ENCODE measurements around the gene STAT4.

DNA sequence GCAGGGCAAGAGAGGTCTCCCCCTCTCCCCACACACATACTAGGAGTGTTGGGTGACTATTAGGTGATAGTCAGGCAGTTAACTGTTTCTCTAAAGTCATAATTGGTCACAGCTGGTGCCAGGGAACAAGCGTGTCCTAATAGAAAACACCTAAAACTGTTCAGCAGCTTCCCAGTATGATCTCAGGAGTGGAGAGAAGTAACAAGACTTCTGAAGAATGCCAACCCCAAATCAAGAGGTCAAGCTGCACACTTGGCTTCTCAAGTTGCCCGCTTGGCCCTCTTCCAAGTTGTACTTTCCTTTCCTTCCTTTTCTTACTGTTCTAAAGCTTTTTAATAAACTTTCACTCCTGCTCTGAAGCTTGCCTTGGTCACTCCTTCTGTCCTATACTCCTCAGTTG, 114.4 kb downstream of the STAT4 start:
- TF ChIP-seq, protein P1, sequence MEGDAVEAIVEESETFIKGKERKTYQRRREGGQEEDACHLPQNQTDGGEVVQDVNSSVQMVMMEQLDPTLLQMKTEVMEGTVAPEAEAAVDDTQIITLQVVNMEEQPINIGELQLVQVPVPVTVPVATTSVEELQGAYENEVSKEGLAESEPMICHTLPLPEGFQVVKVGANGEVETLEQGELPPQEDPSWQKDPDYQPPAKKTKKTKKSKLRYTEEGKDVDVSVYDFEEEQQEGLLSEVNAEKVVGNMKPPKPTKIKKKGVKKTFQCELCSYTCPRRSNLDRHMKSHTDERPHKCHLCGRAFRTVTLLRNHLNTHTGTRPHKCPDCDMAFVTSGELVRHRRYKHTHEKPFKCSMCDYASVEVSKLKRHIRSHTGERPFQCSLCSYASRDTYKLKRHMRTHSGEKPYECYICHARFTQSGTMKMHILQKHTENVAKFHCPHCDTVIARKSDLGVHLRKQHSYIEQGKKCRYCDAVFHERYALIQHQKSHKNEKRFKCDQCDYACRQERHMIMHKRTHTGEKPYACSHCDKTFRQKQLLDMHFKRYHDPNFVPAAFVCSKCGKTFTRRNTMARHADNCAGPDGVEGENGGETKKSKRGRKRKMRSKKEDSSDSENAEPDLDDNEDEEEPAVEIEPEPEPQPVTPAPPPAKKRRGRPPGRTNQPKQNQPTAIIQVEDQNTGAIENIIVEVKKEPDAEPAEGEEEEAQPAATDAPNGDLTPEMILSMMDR (IDR thresholded peaks at IDR 0.05) = no peak
- TF ChIP-seq POLR2A (IDR thresholded peaks at IDR 0.05) = no peak

All from heart left ventricle (tissue), 13 donors.